LNCaP clone FGC (cell line): Measurements from ENCODE around the gene ABCA5.
"Not testable (repeated sequence)": the region's sequence is repeated elsewhere in the genome, so short reads cannot be mapped to it uniquely, and the experiment has no call there.

Experiments used
- DNase-seq: peaks from one replicate; pipeline ENCODE4 v3.0.0-alpha.2; 2011; ENCODE audit warnings: low read depth
- H3K4me3 ChIP-seq: 2 replicates; pipeline ENCODE4 v1.5.1; 2011; ENCODE audit warnings: mild to moderate bottlenecking, low read depth, low read length, control low read depth
- CTCF ChIP-seq: IDR thresholded peaks from 2 replicates; pipeline ENCODE4 v1.5.1; 2012; ENCODE audit warnings: mild to moderate bottlenecking; ENCODE audit not compliant: control insufficient read depth, insufficient read depth; ENCODE audit errors: extremely low read depth

Gene ABCA5

DNA sequence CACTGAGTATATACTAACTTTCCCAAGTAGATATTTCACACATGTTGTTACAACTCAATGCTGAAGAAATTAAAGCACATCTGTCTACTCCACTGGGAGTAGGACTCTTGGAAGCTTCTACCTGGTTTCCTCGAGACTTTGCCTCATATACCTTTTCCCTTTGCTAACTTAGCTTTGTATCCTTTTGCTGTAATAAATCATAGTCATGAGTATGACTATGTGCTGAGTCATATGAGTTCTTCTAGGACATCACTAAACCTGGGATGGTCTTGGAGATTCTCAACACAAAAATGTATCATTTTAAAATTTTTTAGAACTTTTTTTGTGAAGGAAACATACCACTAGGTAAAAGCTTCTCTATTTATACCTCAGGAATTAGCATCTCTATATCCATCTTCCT lies 39.8 kb downstream of the ABCA5 start:
- no peak for TF ChIP-seq CTCF
- H3K4me3 ChIP-seq = no peak overlapping the region
- DNase-seq = no peak

GRCh38 chr17:69286257-69286656 lies 40.7 kb downstream of the ABCA5 start:
- no peak for TF ChIP-seq CTCF
- no peak overlapping the region for H3K4me3 ChIP-seq
- no peak for DNase-seq

GRCh38 chr17:69284646-69285045 lies 42.3 kb downstream of the ABCA5 start:
- TF ChIP-seq CTCF = no peak
- DNase-seq = no peak

DNA sequence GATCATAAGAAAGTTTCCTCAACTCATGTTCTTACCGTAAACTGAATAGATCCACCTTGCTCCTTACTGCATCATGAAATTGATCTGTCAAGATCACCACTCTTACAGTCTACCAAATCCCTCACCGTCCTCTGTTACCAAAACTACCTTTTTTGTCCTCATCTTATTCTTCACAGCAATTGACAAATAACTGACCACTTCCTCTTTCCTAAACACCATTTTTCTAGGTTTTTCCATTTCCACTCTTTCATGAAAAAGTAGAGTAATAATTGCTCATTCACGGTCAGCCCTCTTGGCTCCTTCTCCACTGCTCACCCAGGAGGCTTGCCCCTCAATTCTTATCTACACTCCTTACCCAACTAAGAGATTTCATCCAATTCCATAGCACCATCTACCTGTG lies 44.9 kb downstream of the ABCA5 start:
- no peak for TF ChIP-seq CTCF
- H3K4me3 ChIP-seq = no peak overlapping the region
- DNase-seq = no peak

More at GRCh38 chr17:69284646-69285045, 42.3 kb downstream of the ABCA5 start:
- no peak overlapping the region for H3K4me3 ChIP-seq

DNA sequence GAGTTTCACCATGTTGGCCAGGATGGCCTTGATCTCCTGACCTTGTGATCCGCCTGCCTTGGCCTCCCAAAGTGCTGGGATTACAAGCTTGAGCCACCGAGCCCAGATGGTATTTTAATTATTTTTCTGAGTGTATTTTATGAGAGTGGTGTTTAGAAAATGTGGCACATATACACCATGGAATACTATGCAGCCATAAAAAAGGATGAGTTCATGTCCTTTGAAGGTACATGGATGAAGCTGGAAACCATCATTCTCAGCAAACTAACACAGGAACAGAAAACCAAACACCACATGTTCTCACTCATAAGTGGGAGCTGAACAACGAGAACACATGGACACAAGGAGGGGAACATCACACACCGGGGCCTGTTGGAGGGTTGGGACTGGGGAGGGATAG lies 50.7 kb downstream of the ABCA5 start:
- not testable (repeated sequence) for H3K4me3 ChIP-seq, DNase-seq

- no peak for TF ChIP-seq CTCF
- no peak overlapping the region for H3K4me3 ChIP-seq
- DNase-seq = no peak
These were observed 51.2 kb downstream of the ABCA5 start for GRCh38 chr17:69275751-69276150.

DNA sequence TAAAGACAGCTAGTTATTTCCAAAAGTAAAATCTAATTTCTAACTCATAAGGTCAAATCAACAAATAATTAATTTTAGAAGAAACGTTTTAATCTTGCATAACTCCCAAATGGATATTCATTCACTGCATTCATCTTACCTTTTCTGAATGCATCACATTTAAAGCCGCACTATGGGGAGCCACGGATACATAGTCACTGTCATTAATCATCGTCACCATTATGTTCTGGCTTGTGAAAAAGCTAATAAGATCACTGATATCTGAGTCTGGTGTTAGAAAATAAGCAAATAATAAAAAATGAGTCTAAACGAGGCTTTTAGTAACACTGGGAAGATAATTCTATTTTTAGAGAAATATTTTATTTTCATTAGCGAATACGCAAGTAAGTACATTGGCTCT lies 55.9 kb downstream of the ABCA5 start:
- no peak overlapping the region for H3K4me3 ChIP-seq
- TF ChIP-seq CTCF = no peak
- no peak for DNase-seq
